DMS53 treated with DMSO at 0.1 percent for 48 hours (cell line): ENCODE results near the gene PTGS1.
"Not testable (repeated sequence)": the region's sequence is repeated elsewhere in the genome, so short reads cannot be mapped to it uniquely, and the experiment has no call there.

Experiments
- DNase-seq: peaks from one replicate; lab custom pipeline; 2025; ENCODE audit not compliant: unreplicated experiment; lab: John Stamatoyannopoulos, UW

PTGS1 gene

DNA sequence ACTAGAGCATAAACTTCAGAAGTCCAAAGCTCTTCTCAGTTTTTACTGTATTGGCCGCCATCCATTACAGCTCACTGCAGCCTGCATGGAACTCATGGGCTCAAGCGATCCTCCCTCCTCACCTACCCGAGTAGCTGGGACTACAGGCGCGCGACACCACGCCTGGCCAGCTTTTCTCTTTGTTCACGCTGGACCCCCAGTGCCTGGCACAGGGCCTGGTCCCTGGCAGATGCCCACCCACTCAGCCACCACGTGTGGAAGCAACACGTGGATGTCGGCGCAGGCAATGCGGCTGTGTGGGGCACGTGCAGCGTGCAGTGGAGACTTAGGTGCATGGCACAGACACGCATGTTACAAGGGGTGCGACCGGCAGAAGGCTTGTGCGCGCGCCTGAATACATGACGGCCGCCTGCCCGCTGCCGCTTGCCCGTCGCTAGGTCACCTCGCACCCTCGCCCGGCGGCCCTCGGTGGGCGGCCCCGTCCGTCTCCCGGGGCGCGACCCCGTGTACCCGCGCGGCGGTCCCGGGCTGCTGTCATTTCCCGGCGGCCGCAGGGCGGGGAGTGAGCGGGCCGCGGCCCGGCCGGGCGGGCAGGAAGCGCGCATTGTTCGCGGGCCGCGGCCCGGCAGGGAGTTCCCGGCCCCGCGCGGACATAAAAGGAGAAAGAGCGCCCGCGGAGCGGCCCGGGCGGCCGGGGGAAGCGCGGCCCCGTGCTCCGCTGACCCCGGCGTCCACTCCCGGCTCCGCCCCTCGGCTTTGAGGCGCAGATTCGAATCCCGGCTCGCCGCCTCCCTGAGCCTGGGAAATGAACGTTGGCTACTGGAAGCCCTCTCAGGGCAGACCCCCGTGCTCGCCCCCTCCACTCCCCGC lies 24.1 kb upstream of the PTGS1 start:
- peak; percentile 10 for DNase-seq

DNA sequence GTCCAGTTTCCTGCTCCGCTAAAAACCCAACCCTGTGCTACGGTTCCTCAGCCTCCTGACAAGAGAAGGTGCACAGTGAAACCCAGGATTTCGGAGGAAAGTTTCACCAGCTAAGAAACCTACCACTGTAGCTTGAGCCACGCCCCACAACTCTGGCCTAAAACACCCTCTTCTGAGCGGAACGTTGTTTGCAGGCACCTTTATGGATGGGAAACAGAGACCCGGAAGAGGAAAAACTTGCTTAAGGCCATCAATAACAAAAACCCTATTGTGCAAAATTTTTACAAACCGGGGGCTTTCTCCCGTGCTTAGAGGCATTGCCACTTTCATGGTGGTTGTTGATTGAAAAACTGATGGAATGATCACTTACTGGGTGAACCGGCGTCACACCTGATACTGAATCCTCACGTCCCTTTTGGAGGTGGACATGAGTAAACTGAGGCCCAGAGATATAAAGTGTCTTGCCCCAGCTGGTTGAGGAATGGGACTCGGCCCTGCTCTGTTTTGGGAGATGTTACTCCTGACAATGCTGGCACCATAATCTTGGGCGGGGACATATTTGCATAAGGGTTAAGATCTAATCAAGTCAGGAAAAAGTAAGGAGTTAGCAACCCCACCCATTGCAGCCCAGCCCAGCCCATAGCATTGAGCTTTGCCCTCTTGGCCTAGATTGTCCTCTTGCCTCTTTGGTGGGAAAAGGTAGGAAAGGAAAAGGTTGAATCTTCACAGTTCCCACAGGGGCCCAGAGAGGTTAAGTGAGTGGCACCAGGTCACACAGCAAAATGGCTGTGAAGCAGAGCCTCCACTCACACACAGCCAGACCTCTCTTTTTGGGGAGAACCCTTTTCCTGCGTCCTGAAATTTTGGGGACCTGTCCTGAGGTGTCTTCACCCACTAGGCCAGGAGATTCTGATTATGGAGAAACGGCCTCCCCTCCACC lies 23.2 kb upstream of the PTGS1 start:
- no peak for DNase-seq

DNA sequence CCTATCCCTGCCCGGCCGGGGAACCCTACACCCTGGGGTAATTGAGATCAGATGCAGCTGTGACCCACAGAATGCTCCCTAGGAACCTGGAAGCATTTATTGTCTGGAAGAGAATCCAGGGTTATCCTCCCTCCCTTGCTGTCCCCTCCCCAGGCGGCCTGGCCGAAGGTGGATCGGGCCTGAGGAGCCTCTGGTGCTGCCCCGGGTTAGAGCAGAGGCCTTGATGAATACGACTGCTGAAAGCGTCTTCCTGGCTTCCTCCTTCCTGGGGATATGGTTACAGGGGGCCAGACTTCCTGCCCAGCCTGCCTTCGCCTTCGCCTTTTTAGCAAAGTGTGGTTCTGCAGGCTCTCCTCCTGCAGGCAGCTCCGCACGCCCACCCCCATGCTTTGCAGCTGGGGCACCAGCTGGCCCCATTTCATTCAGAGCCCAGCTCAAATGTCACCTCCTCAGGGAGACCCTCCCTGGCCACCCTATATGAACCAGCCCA lies 22.5 kb upstream of the PTGS1 start:
- no peak for DNase-seq

DNA sequence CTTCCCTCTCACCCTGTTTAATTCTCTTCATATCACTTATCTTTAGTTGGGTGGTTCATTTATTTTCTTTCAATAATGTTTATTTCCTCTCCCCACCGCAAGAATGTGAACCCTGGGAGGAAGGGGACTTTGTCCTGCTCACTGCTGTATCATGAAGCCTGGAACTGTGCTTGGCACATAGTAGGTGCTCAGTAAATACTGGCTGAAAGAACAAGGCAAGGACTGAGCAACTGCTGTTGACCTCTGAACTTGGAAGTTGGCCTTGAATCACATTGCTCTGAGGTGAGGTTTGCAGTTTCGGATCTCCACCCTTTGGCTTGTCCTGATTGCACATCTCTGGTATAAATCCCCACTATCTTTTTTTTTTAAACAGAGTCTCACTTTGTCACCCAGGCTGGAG lies 22.0 kb upstream of the PTGS1 start:
- no peak for DNase-seq

DNA sequence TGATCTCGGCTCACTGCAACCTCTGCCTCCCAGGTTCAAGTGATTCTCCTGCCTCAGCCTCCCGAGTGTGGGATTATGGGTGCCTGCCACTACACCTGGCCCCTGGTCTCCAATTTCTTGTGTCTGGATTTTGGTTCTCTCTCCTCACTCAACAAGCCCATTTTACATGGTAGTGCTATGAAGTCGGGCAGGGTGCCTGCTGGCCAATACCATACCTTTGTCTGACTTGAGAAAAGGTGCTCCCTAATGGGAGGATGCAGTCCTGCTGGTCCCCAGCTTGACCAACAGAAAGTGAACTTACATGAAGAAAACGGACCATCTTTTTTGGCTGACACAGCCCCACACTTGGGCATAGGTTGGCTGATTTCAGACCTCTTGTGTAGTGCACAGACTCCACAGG lies 21.6 kb upstream of the PTGS1 start:
- no peak for DNase-seq

DNA sequence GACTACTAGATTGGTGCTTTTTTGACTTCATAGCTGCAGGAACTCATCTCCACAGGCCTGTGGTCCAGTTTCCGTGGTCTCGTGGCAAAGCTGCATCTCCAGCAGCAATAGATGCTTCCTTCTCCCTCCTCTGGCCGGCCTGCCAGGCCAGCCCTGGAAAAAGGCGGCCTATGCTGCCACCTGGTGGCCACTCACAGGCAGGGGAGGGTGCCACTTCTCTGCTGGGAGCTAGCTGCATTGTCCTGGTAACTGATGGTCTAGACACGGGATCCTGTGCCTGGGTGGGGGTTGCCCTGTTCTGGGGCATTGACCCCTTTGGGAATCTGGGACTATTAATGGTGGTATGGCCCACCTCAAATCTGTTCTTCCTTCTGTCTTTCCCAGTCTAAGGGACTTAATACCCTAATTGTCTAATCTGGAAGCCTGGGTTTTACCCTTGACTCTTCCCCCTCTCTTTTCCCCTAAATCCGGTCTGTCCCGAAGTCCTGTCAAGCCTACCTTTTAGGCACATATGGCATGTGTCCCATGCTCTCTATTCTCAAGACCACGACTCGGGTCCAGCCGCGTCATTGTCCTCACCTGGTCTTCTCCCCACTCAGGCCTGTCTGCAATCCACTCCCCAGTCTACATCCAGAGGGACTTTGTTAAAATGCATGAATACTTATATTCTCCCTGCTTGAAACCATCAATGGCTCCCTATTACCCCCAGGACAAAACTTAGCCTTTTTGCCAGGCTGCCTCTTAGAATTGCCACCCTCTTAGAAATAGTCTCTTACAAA lies 20.1 kb upstream of the PTGS1 start:
- DNase-seq, result peak; percentile 64

DNA sequence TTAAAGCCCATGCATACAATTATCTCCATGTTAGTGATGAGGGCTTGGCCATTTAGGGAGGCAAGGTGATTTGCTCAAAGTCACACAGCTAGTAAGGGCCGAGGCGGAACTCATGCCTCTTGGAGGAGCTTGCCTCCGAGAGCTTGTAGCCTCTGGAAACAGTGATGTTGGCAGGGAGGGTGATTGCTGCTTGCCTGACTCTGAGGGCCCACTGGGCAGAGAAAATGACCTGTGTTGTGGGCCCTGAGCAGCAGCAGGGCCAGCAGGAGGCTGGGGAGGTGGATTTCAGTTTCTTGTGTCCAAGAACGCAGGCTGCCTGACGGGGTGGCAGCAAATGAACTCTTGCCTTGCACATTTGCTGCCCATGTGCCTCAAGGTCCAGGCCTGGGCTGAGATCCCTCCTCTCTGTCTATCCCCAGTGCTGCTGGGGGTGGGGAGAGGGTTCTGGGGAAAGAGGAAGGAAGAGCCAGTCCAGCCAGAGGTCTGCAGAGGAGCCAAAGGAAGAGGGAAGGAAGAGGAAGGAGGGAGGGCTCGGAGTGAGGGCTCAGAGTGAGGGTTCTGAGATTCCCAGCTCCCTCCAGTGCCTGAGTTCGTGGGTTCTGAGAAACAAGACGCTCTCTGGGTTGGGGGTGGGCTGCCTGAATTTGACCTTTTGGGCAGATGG lies 16.2 kb upstream of the PTGS1 start:
- no peak for DNase-seq

DNA sequence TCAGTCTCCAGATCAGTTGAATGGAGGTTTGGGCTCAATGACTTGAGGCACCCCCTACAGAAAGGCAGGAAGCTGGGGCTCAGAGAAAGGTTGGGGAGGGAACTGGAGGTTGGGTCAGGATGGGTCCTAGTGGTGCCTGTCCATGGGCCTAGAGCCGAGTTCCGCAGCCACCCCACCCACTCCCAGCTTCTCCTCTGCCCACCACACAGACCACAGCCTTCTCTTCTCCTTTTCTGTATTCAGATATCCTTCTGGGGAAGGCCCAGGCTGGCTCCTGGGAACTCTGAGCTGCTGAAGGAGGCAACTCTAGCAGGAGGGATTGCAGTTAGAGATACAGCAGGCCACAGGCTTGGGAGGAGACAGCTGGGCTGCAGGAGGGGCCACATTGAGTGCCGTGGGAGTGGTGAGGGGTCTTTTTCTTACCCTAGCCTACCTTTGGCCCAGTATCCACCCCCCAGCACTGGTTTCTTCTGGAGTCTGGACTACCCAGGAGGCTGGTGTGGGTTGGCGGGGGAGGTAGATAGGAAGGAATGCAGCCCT lies 15.4 kb upstream of the PTGS1 start:
- DNase-seq, result no peak

DNA sequence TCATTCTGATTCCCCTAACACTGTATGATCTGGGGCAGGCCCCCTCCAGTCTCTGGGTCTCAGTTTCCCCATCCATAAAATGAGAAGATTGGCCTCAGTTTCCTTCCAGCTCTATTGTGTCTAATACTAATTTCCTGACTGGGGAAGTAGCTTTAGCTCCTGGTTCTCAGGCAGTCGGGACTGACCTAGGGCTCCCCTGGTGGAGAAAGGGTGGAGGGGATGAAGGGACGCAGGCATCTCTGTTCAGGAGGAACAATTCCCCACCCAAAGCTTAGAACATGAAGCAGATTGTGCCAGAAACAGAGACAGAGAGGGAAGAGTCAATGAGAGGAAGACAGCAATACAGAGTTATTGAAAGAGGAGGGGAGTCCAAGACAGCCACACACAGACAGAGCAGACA lies 14.2 kb upstream of the PTGS1 start:
- DNase-seq, result no peak

DNA sequence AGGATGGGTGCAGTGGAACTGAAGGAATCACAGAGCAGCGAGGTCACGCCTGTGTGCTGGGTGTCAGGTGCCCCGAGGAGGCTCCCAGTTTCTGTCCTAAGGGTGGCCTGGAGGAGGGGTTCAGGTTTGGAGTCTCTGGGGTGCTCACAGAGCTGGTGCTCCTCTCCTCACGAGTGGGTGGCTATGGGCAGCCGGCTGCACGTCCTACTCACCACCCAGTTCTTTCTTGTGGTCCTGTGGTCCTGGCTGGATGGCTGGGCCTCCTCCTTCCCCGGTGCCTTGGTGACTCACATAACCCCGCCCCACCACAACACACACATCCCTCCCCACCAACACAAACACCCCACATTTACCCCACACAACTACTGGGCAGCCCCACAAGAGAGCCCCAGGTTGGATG lies 9.9 kb upstream of the PTGS1 start:
- no peak for DNase-seq

DNA sequence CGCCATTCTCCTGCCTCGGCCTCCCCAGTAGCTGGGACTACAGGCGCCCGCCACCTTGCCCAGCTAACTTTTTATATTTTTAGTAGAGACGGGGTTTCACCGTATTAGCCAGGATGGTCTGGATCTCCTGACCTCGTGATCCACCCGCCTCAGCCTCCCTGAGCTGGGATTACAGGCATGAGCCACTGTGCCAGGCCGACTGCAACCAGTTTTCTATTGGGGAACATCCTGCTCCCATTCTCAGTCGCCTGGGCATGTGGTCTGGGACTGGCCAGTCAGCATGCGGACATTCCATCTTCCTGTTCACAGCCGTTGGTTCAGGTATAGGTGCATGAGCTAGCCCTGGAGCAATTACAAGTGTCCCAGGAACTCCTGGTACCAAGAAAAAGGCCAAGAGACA lies 7.7 kb upstream of the PTGS1 start:
- not testable (repeated sequence) for DNase-seq

DNA sequence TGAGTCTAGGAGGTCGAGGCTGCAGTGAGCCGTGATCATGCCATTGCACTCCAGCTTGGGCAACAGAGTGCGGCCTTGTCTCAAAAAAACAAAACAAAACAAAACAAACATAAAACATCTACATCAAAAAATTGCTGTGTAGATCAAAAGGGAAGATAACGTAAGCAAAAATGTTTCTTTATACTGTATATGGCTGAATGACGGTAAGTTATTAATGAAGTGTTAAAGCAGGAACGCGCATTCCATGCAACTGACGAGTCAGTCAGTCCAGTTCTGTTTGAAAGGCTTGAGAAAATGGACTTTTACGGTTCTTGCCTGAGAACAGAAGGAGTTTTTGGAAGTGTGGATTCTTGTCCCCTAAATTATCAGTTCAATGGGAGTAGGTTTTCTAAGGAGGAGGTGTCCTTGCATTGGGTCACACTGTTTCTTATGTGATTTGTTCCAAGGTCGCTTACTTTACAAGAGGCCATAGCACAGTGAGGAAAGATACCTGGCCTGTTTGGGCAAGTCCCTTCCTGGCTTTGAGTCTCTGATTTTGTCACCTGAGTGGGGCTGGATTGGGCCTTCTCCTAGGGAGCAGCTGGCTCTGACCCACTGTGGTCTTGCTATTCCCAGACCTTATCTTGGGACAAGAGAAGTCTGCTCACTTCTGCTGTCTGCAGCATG lies 6.6 kb upstream of the PTGS1 start:
- no peak for DNase-seq

DNA sequence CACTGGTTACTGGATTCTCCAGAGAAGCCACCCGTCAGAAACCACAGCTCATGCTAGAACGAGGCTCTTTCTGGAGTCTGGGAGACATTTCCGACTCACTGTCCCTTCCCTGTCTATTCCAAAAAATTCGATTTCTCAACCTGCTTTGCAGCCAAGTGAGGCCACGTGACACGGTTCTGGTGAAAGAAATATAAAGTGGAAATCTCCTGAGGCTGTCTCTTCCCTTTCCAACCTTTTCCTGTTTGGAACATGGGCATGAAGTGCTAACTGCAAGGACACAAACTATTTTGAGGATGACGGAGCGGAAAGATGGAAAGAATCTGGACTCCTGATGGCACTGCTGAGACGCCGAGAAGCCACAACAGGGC lies 6.1 kb upstream of the PTGS1 start:
- no peak for DNase-seq

DNA sequence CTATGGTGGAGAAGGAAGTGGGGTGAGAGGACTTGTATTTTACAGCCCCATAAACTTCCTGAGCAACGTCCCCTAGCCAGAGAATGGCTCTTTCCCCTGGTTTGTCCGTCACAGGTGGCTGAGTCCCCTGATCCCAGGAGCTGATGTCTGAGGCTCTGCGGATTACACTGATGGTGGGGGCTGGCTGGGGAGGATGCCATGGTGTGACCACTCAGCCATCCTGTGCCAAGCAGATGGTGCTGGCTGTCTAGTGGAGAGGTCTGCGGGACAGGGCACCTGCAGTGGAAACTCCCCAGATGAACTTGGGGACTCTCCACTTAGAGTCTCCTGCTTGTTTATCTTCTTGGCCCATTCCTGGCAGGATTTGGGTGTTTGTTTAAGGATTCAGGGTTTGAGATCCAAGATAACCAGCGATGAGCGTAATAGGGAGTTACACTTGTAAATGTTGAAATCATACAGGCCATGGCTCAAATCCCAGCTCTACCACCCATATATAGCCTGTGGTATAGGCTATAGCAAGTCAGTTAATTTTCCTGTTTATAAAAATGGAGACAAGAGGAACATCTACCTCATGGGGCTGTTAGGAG lies 4.7 kb upstream of the PTGS1 start:
- no peak for DNase-seq

DNA sequence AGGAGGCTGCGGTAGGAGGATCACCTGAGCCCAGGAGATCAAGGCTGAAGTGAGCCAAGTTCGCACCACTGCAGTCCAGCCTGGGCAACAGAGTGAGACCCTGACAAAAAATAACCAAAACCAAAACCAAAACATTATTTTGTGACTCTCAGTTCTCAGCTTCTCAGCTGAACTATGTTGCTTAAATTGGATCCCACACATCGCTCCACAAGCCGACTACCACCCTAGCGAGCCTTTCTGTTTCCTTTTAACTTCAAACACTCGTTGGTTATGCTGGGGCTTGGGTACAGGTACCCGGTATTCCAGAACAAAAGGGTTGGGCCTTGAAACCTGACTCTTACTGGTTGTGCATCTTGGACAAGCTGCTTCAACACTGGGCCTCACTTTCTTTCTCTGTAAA lies 3.8 kb upstream of the PTGS1 start:
- no peak for DNase-seq

DNA sequence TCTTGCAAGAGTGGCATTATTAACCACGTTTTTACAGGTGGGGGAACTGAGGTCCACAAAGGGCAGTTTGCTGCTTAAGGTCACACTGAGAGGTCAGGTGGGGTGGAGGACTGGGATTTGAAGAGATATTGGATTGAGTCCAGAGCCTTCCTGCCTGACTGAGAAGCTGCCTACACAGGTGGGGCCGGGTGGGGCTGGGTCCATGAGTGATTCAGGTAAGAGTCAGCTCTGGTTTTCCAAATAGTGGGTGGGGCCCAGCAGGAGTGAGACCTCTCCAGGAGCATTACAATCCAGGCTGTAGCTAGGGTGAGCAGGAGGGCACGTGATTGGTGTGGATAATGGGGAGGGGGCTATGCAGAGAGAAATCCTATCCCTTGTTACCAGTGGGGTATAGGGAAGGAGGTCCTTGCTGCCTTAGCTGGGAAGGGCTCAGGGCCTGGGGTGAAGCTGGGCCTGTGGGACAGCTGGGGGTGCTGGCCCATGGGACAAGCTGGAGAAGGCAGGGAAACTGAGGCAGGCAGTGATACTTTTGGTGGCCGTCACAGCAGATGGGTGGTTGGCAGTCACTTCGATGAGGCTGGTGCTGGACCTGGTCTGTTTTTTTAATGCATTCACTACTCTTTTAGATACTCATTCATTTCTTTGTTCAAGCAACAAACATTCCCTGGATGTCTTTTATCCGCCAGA lies 2.9 kb upstream of the PTGS1 start:
- DNase-seq, result no peak

DNA sequence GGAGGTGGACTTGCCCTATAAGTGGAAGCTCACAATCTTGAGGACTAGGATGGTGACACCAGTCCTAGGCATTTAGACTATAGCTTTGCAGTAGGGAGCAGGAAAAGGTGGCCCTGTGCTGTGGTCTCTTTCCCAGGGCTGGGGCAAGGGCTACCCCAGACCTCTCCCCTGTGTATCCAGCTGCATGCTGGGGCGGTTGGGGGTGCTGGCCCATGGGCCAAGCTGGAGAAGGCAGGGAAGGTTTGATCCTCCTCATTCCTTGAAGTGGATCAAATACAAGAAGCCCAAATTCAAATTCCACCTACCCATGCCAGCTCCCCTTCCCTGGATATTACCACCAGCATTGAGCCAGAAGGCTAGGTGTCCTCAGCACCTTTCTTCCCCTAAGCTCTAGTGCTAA lies 2.2 kb upstream of the PTGS1 start:
- no peak for DNase-seq

DNA sequence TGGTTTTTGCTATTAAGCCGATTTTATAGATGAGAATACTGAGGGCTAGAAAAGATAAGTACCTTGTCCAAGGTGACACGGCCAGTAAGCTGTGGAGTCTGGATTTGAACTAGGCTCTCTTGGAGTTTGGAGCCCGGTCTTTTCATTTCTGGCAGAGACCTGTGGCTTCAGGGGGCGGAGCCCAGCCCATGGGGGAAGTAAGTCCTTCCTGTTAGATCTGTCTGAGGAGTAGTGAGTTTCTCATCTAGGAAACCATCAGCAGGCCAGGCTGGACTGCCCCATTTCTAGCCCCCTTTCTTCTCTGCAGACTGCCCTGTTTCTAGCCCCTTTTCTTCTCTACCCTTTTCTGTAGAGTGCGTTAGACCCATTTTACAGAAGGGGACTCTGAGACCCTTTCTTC lies 521 bp upstream of the PTGS1 start:
- no peak for DNase-seq

DNA sequence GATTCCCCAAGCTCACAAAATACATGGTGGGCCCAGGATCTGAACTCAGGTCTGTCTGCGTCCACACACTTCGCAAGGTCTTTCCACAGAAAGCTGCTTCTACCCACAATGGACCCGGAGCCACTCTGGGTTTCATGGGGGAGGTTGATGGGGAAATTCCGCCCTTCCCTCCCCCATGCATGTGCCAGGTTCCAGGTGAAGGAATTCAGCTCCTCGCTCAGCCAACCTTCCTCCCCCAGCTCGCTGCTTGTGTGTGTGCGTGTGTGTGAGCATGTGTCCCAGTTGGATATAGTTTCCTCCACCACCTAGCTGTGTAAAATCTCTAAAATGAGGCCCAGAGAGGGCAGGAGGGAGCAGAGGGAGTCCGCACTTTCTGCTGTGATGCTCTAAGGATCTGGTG lies 1.0 kb downstream of the PTGS1 start:
- DNase-seq, result no peak
